ENCODE data around the gene CTNND2. TPM values are rescaled to one million over a fixed set of nuclear protein-coding genes. Genes with fewer than 3 reads are reported as not detected.

The CTNND2 gene
- total and polyA plus RNA-seq, 10 of the 15 experiments (the other 5 are each of a cell fraction or from before 2014, with no cell fraction given): 0.02 to 0.16 (median 0.04) TPM; not detected in 7

DNA sequence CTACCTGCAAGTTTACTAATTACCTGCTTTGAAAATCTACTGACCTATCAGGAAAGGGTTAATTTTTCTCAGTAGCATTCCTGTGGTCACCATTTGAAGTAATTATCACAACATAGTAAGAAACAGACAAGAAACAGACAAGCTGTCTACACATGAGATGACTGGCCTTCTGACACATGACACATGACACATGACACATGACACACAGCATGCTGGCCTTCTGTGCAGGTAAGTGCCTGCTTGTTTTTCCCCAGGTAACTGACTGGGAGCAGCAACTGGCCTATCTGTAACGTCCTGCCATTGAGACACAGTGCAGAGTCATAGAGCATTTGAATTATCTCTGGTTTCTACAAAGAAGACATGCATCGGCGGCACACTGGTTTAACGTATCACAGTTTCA lies 222.4 kb downstream of the CTNND2 start (continued):
- TF ChIP-seq, protein P1, sequence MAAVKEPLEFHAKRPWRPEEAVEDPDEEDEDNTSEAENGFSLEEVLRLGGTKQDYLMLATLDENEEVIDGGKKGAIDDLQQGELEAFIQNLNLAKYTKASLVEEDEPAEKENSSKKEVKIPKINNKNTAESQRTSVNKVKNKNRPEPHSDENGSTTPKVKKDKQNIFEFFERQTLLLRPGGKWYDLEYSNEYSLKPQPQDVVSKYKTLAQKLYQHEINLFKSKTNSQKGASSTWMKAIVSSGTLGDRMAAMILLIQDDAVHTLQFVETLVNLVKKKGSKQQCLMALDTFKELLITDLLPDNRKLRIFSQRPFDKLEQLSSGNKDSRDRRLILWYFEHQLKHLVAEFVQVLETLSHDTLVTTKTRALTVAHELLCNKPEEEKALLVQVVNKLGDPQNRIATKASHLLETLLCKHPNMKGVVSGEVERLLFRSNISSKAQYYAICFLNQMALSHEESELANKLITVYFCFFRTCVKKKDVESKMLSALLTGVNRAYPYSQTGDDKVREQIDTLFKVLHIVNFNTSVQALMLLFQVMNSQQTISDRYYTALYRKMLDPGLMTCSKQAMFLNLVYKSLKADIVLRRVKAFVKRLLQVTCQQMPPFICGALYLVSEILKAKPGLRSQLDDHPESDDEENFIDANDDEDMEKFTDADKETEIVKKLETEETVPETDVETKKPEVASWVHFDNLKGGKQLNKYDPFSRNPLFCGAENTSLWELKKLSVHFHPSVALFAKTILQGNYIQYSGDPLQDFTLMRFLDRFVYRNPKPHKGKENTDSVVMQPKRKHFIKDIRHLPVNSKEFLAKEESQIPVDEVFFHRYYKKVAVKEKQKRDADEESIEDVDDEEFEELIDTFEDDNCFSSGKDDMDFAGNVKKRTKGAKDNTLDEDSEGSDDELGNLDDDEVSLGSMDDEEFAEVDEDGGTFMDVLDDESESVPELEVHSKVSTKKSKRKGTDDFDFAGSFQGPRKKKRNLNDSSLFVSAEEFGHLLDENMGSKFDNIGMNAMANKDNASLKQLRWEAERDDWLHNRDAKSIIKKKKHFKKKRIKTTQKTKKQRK (IDR thresholded peaks at IDR 0.05; ENCODE audit: low read depth, low read length): no peak
- TF ChIP-seq, protein P2, sequence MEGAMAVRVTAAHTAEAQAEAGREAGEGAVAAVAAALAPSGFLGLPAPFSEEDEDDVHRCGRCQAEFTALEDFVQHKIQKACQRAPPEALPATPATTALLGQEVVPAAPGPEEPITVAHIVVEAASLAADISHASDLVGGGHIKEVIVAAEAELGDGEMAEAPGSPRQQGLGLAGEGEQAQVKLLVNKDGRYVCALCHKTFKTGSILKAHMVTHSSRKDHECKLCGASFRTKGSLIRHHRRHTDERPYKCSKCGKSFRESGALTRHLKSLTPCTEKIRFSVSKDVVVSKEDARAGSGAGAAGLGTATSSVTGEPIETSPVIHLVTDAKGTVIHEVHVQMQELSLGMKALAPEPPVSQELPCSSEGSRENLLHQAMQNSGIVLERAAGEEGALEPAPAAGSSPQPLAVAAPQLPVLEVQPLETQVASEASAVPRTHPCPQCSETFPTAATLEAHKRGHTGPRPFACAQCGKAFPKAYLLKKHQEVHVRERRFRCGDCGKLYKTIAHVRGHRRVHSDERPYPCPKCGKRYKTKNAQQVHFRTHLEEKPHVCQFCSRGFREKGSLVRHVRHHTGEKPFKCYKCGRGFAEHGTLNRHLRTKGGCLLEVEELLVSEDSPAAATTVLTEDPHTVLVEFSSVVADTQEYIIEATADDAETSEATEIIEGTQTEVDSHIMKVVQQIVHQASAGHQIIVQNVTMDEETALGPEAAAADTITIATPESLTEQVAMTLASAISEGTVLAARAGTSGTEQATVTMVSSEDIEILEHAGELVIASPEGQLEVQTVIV (IDR thresholded peaks at IDR 0.05; ENCODE audit: borderline replicate concordance, partially characterized antibody): no peak
- TF ChIP-seq MXI1 (IDR thresholded peaks at IDR 0.05; ENCODE audit: low read depth, low read length) (no peak), SMAD1 (IDR thresholded peaks at IDR 0.05; ENCODE audit: low read depth, partially characterized antibody) (no peak)

- no peak overlapping the region for H3K4me2 ChIP-seq (ENCODE audit: control insufficient read depth, insufficient read depth)
- intact Hi-C loops (cut with micrococcal nuclease; ENCODE audit: unreplicated experiment): no loop called here
- RAD21 ChIA-PET (ENCODE audit: unreplicated experiment): no interaction called here
- no peak overlapping the region for H3K27ac ChIP-seq (ENCODE audit: control insufficient read depth, insufficient read depth)
- DNase-seq (ENCODE audit: low read depth, low spot score) (no peak), FAIRE-seq (no peak), ATAC-seq (no peak)
- no peaks in the 10 kb centered on the region for H3K36me3 ChIP-seq (ENCODE audit: control insufficient read depth in 2 of 2, insufficient read depth in 2 of 2, low read length in 1 of 2)
- H3K4me1 ChIP-seq (ENCODE audit: control insufficient read depth, insufficient read depth, low read length): no peaks in the 10 kb centered on the region
- no peak overlapping the region for H3K9ac ChIP-seq (ENCODE audit: control insufficient read depth, insufficient read depth, low read length)
- CTCF ChIA-PET: no interaction called here
- H3K4me3 ChIP-seq: no peak overlapping the region
- POLR2A ChIA-PET: no interaction called here
- no peaks in the 10 kb centered on the region for H3K79me2 ChIP-seq (ENCODE audit: control insufficient read depth, insufficient read depth, low read length)
- in situ Hi-C loops (cut with MboI): no loop called here
- SMC1A ChIA-PET (ENCODE audit: uncharacterized antibody, unreplicated experiment): no interaction called here
- no peak overlapping the region for H2AFZ ChIP-seq (ENCODE audit: control insufficient read depth, low read depth, low read length)
- WGBS (ENCODE audit: insufficient coverage, insufficient replicate concordance, low lambda C conversion rate, missing lambda C conversion rate): under 1% methylated on average over 5 of the region's 5 CpGs
- no peaks in the 10 kb centered on the region for H4K20me1 ChIP-seq (ENCODE audit: control insufficient read depth, insufficient read depth)
- no peaks in the 10 kb centered on the region for H3K9me3 ChIP-seq (replicated peaks; ENCODE audit: control insufficient read depth, insufficient read depth, low read length)
- BruUV-seq (replicated peaks): no TSS peak
- no peaks in the 10 kb centered on the region for H3K27me3 ChIP-seq (replicated peaks in 1 of 2; ENCODE audit: control insufficient read depth in 2 of 2, insufficient read depth in 2 of 2, low read length in 1 of 2)
- TF ChIP-seq NR2C1 (IDR thresholded peaks at IDR 0.05): no peak
- no peak for TF ChIP-seq FOXM1 (IDR thresholded peaks at IDR 0.05; ENCODE audit: low read depth, low read length)
- TF ChIP-seq BMI1 (IDR thresholded peaks at IDR 0.05; ENCODE audit: borderline replicate concordance): no peak
- TF ChIP-seq LARP7 (IDR thresholded peaks at IDR 0.05): no peak
- TF ChIP-seq STAT3 (IDR thresholded peaks at IDR 0.05; ENCODE audit: low read depth, low read length): no peak
- no peak for TF ChIP-seq KDM1A (IDR thresholded peaks at IDR 0.05; ENCODE audit: borderline replicate concordance)
- TF ChIP-seq SIX5 (IDR thresholded peaks at IDR 0.05; ENCODE audit: low read depth, low read length, severe bottlenecking): no peak
- no peak for TF ChIP-seq SP1 (IDR thresholded peaks at IDR 0.05; ENCODE audit: low read depth, low read length)
- TF ChIP-seq BCL11A (IDR thresholded peaks at IDR 0.05; ENCODE audit: low read depth, low read length): no peak
- no peak for TF ChIP-seq CEBPB (IDR thresholded peaks at IDR 0.05; ENCODE audit: borderline replicate concordance in 1 of 2, low read depth in 2 of 2, low read length in 2 of 2)
- no peak for TF ChIP-seq ZNF384 (IDR thresholded peaks at IDR 0.05; ENCODE audit: borderline replicate concordance, low read depth, low read length)
- TF ChIP-seq MEF2A (IDR thresholded peaks at IDR 0.05; ENCODE audit: insufficient read depth, low read depth, low read length): no peak
Measured at GRCh38 chr5:11679676-11680075, 224.6 kb downstream of the CTNND2 start.

All from GM12878 (cell line).